HUES6 (cell line): Measurements from ENCODE around the gene SMARCD1.
"Not testable (repeated sequence)": the region's sequence is repeated elsewhere in the genome, so short reads cannot be mapped to it uniquely, and the experiment has no call there.

ENCODE experiments used
- H3K27ac ChIP-seq: 2 replicates; pipeline ENCODE4 v1.7.0; 2013; ENCODE audit warnings: low read depth, mild to moderate bottlenecking, low read length, inconsistent platforms
- H3K27me3 ChIP-seq: 2 replicates; pipeline ENCODE4 v1.6.1; 2013; ENCODE audit warnings: low read length; ENCODE audit not compliant: control insufficient read depth, insufficient read depth
- H3K36me3 ChIP-seq: 2 replicates; pipeline ENCODE4 v1.6.1; 2013; ENCODE audit warnings: low read length; ENCODE audit not compliant: control insufficient read depth, insufficient read depth
- H3K4me1 ChIP-seq: 2 replicates; pipeline ENCODE4 v1.6.1; 2013; ENCODE audit warnings: low read length; ENCODE audit not compliant: control insufficient read depth, insufficient read depth
- H3K4me3 ChIP-seq: 2 replicates; pipeline ENCODE4 v1.5.1; 2013; ENCODE audit warnings: low read depth, low read length
- H3K9ac ChIP-seq: one replicate; pipeline ENCODE4 v1.6.1; 2013; ENCODE audit warnings: mild to moderate bottlenecking, low read length
- H3K9me3 ChIP-seq: 2 replicates; pipeline ENCODE4 v1.6.1; 2013; ENCODE audit warnings: low read depth, low read length; ENCODE audit not compliant: control insufficient read depth, insufficient read depth

SMARCD1 gene

DNA sequence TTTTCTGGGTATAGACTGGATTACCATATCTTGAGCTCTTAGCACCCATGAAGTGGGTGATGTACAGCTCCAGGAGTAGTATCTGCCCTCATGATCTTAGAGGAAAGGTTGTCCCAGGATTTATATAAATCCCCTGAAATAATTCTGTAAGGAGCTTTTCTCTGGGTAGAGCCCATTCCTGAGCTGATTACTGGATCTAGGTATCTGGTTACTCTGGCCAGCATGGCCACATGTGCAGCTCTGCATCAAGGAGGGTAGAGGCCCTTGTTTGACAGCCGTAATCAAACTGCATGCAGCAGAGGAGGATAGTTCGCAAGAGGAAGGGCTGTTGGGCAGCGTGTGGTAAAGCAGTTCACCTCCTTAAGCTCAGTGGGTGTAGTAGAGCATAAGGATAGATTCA lies 35.4 kb downstream of the SMARCD1 start:
- H3K4me3 ChIP-seq = no peak overlapping the region
- H3K9ac ChIP-seq = no peak overlapping the region
- H3K9me3 ChIP-seq = no peaks in the 10 kb centered on the region
- no peaks in the 10 kb centered on the region for H3K27me3 ChIP-seq
- H3K4me1 ChIP-seq = no peaks in the 10 kb centered on the region
- H3K27ac ChIP-seq = no peak overlapping the region
- H3K36me3 ChIP-seq = peaks cover 28% of the 10 kb centered on the region

DNA sequence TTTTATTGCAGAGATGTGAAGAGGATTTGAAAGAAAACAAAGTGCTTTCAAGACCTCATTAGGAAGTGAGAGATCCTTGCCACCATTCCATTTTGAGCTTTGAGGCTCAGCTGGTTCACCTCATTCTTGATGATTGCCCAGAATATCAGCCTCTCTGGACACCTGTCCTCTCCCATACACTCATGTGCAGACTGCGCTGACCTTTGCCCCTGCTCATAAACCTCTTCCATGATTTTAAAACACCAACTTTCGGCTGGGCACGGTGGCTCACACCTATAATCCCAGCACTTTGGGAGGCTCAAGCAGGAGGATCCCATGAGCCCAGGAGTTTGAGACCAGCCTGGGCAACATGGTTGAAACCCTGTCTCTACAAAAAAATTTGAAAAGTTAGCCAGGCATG lies 35.8 kb downstream of the SMARCD1 start:
- no peak overlapping the region for H3K9ac ChIP-seq
- H3K36me3 ChIP-seq = peaks cover 28% of the 10 kb centered on the region
- H3K27me3 ChIP-seq = no peaks in the 10 kb centered on the region
- H3K9me3 ChIP-seq = no peaks in the 10 kb centered on the region
- no peak overlapping the region for H3K4me3 ChIP-seq
- no peaks in the 10 kb centered on the region for H3K4me1 ChIP-seq
- no peak overlapping the region for H3K27ac ChIP-seq

DNA sequence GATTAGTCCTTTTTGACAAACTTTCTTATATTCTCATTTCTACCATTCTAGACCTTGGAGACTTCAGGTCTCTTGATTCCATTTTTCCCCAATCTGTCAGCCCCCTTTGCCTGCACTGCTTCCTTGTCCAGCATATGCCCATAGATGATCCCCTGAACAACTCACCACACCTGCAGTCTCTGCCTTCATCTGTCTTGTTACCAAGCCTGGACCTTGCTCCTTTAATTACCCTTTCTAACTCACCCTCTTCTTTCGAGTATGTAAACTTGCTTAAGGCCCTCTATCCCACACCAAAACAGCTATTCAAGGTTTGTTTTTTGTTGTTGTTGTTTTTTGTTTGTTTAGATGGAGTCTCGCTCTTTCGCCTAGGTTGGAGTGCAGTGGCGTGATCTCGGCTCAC lies 36.5 kb downstream of the SMARCD1 start:
- H3K9ac ChIP-seq = no peak overlapping the region
- H3K9me3 ChIP-seq = no peaks in the 10 kb centered on the region
- H3K27me3 ChIP-seq = no peaks in the 10 kb centered on the region
- H3K4me1 ChIP-seq = no peaks in the 10 kb centered on the region
- peaks cover 28% of the 10 kb centered on the region for H3K36me3 ChIP-seq
- no peak overlapping the region for H3K27ac ChIP-seq
- H3K4me3 ChIP-seq = no peak overlapping the region

DNA sequence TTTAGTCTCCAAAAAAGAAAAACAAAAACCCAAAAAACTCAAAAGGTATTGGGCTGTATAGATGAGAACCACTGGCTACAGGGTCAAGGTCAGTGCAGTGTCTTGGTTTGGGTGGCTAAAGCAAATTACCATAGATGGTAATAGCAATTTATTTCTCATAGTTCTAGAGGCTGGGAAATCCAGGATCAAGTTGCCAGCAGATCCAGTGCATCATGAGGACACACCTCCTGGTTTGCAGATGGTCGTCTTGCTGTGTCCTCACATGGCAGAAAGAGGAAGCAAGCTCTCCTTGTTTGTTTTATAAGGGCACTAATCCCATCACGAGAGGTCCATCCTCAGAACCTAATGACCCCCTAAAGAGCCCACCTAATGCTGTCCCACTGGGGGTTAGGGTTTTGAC lies 38.1 kb downstream of the SMARCD1 start:
- no peak overlapping the region for H3K4me3 ChIP-seq
- H3K36me3 ChIP-seq = peaks cover 38% of the 10 kb centered on the region
- H3K27ac ChIP-seq = no peak overlapping the region
- H3K27me3 ChIP-seq = no peaks in the 10 kb centered on the region
- H3K4me1 ChIP-seq = no peaks in the 10 kb centered on the region
- H3K9ac ChIP-seq = no peak overlapping the region
- H3K9me3 ChIP-seq = no peaks in the 10 kb centered on the region

DNA sequence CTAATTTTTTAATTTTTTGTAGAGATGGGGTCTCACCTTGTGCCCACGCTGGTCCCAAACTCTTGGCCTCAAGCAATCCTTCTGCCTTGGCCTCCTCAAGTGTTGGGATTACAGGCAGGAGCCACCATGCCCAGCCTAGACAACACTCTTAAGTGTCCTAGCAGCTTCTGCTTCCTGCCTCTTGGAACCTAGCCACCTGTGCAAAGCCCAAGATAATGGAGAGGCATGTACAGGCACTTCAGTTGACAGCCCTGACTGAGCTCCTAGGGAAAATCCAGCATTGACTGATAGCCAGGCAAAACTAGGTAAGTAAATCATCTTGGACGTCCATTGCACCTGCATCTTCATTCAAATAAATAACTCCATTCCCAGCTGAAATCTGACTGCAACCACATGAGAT lies 42.4 kb downstream of the SMARCD1 start:
- Histone ChIP-seq H3K36me3 (peaks cover 50% of the 10 kb centered on the region), H3K4me3 (no peak overlapping the region), H3K9me3 (no peaks in the 10 kb centered on the region), H3K27ac (no peak overlapping the region), H3K27me3 (no peaks in the 10 kb centered on the region), H3K9ac (no peak overlapping the region), H3K4me1 (no peaks in the 10 kb centered on the region)

DNA sequence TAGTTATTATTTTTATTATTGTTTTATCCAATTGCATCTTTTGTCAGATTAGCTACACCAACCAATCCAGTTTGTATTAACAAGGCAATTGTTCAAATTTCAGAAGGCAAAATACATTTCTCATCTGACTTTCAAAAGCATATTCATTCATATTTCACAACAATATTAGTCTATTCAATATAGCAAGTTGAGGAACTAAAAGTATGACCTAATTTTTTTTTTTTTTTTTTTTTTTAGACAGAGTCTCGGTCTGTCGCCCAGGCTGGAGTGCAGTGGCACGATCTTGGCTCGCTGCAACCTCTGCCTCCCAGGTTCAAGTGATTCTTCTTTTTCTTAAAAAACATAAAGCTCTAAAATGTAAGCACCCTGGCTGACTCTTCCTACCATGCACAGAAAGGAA lies 44.1 kb downstream of the SMARCD1 start:
- H3K27ac ChIP-seq = no peak overlapping the region

DNA sequence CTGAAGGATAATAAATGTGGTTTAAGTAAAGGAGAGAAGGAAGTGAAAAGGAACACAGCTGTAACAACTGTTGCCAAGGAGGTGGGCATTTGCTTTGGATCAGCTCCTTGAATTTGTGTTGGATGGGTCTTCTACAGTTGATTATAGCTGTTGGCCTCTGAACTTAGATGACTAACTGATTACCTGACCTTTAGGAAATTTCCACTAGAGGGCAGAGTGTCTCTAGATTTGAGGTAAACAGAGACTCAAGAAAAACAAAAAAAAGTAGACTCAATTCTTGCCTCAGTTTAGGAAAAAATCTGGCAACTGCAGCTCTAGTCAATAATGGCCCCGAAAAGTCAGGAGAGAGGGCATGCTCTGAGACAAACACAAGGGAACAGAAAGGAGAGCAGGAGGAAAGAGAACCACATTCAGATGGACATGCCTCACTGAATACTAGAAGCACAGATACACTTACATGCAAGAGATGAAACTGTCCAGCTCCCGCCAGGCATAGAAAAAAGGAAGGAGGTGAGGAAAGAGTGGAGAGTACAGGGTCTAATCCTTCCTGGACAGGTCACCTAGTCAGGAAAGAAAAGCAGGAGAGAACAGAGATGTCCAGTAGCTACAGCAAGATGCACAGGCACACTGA lies 47.5 kb downstream of the SMARCD1 start:
- Histone ChIP-seq H3K27me3 (no peaks in the 10 kb centered on the region), H3K9ac (no peak overlapping the region), H3K9me3 (no peaks in the 10 kb centered on the region), H3K27ac (no peak overlapping the region), H3K36me3 (peaks cover 83% of the 10 kb centered on the region), H3K4me3 (no peak overlapping the region), H3K4me1 (no peaks in the 10 kb centered on the region)

More for the DNA sequence above, 44.1 kb downstream of the SMARCD1 start:
- Histone ChIP-seq H3K36me3 (peaks cover 63% of the 10 kb centered on the region), H3K9ac (no peak overlapping the region), H3K4me3 (no peak overlapping the region), H3K27me3 (no peaks in the 10 kb centered on the region), H3K4me1 (no peaks in the 10 kb centered on the region), H3K9me3 (no peaks in the 10 kb centered on the region)

DNA sequence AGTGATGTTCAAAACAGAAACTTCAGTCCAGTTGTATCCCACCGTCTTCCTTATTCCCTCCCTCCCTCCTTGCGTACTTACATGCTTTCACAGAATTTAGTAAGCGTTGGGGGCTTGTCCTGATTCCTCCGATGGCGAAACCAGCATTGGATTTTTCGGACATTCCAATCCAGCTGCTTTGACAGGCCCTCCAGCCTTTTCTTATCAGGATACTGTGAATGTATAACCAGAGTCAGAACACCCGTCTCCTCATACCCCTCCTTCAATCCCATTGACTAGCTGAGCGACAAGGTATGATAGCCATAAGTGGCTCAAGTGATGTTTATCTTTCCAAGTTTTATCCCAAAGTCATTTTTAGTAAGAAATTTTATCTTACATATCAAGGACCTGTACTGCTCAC lies 57.9 kb downstream of the SMARCD1 start:
- Histone ChIP-seq H3K9ac (no peak overlapping the region), H3K9me3 (no peaks in the 10 kb centered on the region), H3K27me3 (no peaks in the 10 kb centered on the region), H3K27ac (no peak overlapping the region), H3K4me1 (no peaks in the 10 kb centered on the region), H3K4me3 (no peak overlapping the region), H3K36me3 (peaks cover 45% of the 10 kb centered on the region)

DNA sequence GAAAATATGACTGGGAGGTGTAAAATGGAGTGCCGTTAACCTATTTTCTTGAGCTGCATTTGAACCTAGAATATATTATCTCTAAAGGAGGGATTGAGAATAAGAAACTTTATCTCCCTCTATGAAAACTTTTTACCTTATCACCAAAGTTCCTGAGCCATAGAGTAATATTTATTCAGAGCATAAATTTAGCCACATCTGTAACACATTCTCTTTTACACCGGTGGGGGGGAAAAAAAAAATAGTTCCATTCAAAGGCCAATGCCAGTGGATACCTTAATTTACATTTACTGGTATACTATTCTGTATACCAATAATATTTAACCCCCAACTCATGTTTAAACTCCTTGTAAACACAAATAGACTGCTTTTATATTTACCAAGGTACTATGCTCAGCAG lies 60.3 kb downstream of the SMARCD1 start:
- H3K27me3 ChIP-seq = no peaks in the 10 kb centered on the region
- no peak overlapping the region for H3K9ac ChIP-seq
- no peaks in the 10 kb centered on the region for H3K9me3 ChIP-seq
- H3K4me1 ChIP-seq = no peaks in the 10 kb centered on the region
- H3K36me3 ChIP-seq = peaks cover 32% of the 10 kb centered on the region
- H3K4me3 ChIP-seq = no peak overlapping the region
- no peak overlapping the region for H3K27ac ChIP-seq

DNA sequence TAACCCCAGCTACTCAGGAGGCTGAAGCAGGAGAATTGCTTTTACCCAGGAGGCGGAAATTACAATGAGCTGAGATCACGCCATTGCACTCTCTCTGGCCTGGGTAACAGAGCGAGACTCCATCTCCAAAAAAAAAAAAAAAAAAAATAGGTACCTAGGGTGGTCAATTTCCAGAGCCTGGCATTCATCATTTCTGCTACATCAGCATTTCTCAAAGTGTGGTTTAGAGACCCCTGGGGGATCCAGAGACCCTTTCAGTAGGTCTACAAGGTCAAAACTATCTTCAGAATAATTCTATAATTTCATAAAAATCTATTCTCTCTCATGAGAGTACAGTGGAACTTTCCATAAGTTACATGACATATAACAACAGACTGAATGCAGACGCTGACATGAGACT lies 62.1 kb downstream of the SMARCD1 start:
- no peak overlapping the region for H3K27ac ChIP-seq
- H3K9me3 ChIP-seq = no peaks in the 10 kb centered on the region
- peaks cover 15% of the 10 kb centered on the region for H3K36me3 ChIP-seq
- H3K4me3 ChIP-seq = no peak overlapping the region
- no peak overlapping the region for H3K9ac ChIP-seq
- no peaks in the 10 kb centered on the region for H3K4me1 ChIP-seq
- no peaks in the 10 kb centered on the region for H3K27me3 ChIP-seq

DNA sequence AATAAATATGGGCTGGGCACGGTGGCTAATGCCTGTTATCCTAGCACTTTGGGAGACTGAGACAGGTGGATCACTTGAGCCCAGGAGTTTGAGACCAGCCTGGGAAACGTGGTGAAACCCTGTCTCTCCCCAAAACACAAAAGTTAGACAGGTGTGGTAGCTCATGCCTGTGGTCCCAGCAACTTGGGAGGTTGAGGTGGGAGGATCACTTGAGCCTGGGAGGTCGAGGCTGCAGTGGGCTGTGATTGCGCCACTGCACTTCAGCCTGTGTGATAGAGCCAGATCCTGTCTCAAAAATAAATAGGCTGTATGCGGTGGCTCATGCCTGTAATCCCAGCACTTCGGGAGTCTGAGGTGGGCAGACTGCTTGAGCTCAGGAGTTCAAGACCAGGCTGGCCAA lies 62.9 kb downstream of the SMARCD1 start:
- not testable (repeated sequence) for H3K4me1 ChIP-seq, H3K9ac ChIP-seq, H3K27ac ChIP-seq, H3K9me3 ChIP-seq, H3K36me3 ChIP-seq, H3K4me3 ChIP-seq, H3K27me3 ChIP-seq

DNA sequence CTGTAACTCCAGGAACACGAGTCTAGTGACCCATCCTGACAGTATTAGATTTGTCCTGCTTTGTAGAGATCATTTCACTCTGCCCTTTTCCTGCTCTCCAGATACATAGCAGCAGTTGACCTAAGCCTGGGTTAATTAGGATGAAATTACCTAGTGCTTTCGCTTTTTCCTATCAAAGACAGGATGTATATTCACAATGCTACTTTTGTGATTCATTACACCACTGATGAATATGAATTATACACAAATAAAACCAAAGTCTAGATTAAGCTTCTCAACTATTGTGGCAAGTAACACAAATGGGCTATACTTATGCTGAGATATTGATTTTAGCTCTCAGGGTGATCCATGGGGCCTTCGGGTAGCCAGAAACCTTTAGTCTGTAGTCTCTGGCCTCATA lies 64.2 kb downstream of the SMARCD1 start:
- Histone ChIP-seq H3K27ac (no peak overlapping the region), H3K9me3 (no peaks in the 10 kb centered on the region), H3K27me3 (no peaks in the 10 kb centered on the region), H3K4me1 (no peaks in the 10 kb centered on the region), H3K4me3 (no peak overlapping the region), H3K9ac (no peak overlapping the region), H3K36me3 (no peaks in the 10 kb centered on the region)
